WTC11 (cell line): ENCODE results near the gene ALX4. TPM values are rescaled to one million over a fixed set of nuclear protein-coding genes. Genes with fewer than 3 reads are reported as not detected.
A peak's percentile ranks its signal among the peaks of the same experiment; 100 is the strongest.

Experiments used
- ATAC-seq: fragments of 200-7000 bp; cut with Tn5 transposase; 2 replicates; pipeline ENCODE4 v1.10.0; 2021; ENCODE audit warnings: mild to moderate bottlenecking, moderate library complexity
- CTCF ChIA-PET: fragments of 300-600 bp; sonication (Branson Sonifier 250); formaldehyde crosslinking; loops from one replicate; lab custom pipeline; 2021; ENCODE audit warnings: antibody characterized with exemption; lab: Charles Lee
- POLR2A ChIA-PET: fragments of 350-600 bp; sonication (Branson Sonifier 250); formaldehyde crosslinking; loops from one replicate; lab custom pipeline; 2021; ENCODE audit warnings: antibody characterized with exemption; lab: Charles Lee
- DNase-seq: peaks from one replicate; pipeline ENCODE4 v3.0.0; 2021; ENCODE audit warnings: low spot score
- H3K27ac Mint-ChIP-seq: 2 replicates; pipeline ENCODE4 v1.8.0; 2021; ENCODE audit warnings: mixed read lengths
- H3K27me3 Mint-ChIP-seq: 2 replicates; pipeline ENCODE4 v1.8.0; 2021; ENCODE audit warnings: low read depth, mild to moderate bottlenecking, moderate library complexity, mixed read lengths
- H3K36me3 Mint-ChIP-seq: 2 replicates; pipeline ENCODE4 v1.8.0; 2021; ENCODE audit warnings: mixed read lengths
- H3K4me1 Mint-ChIP-seq: 2 replicates; pipeline ENCODE4 v1.8.0; 2022; ENCODE audit warnings: mixed read lengths
- H3K4me3 Mint-ChIP-seq: 2 replicates; pipeline ENCODE4 v1.8.0; 2021; ENCODE audit warnings: mild to moderate bottlenecking, moderate library complexity, mixed read lengths
- H3K9me3 Mint-ChIP-seq: 2 replicates; pipeline ENCODE4 v1.8.0; 2021; ENCODE audit warnings: mixed read lengths
- AFF4 ChIP-seq: sonication (generic); formaldehyde crosslinking; IDR thresholded peaks from 2 replicates; pipeline ENCODE4 v1.8.1; 2023; ENCODE audit warnings: mild to moderate bottlenecking, missing genetic modification reagents, borderline replicate concordance
- CREM ChIP-seq: sonication (generic); formaldehyde crosslinking; IDR thresholded peaks from 2 replicates; pipeline ENCODE4 v1.8.1; 2022; ENCODE audit warnings: mild to moderate bottlenecking, missing genetic modification reagents, moderate library complexity
- EMX1 ChIP-seq: fragments of 250-450 bp; sonication (Bioruptor Pico); IDR thresholded peaks from 2 replicates; pipeline ENCODE4 v1.8.0; 2021; ENCODE audit warnings: mild to moderate bottlenecking
- ERG ChIP-seq: fragments of 250-450 bp; sonication (Bioruptor Pico); IDR thresholded peaks from 2 replicates; pipeline ENCODE4 v1.8.0; 2021; ENCODE audit warnings: mild to moderate bottlenecking
- FOXK1 ChIP-seq: sonication (generic); formaldehyde crosslinking; IDR thresholded peaks from 2 replicates; pipeline ENCODE4 v1.8.0; 2022; ENCODE audit warnings: mild to moderate bottlenecking, moderate library complexity, missing genetic modification reagents
- MXD4 ChIP-seq: fragments of 250-450 bp; sonication (Bioruptor Pico); IDR thresholded peaks from 2 replicates; pipeline ENCODE4 v1.8.0; 2021; ENCODE audit warnings: mild to moderate bottlenecking, moderate library complexity, borderline replicate concordance
- NFATC4 ChIP-seq: fragments of 250-450 bp; sonication (Bioruptor Pico); IDR thresholded peaks from 2 replicates; pipeline ENCODE4 v1.9.0; 2021; ENCODE audit warnings: mild to moderate bottlenecking
- PRDM15 ChIP-seq: sonication (generic); formaldehyde crosslinking; IDR thresholded peaks from 2 replicates; pipeline ENCODE4 v1.8.0; 2022; ENCODE audit warnings: missing genetic modification reagents
- PREB ChIP-seq: sonication (generic); formaldehyde crosslinking; IDR thresholded peaks from 2 replicates; pipeline ENCODE4 v1.8.1; 2022; ENCODE audit warnings: mild to moderate bottlenecking, missing genetic modification reagents, moderate library complexity, borderline replicate concordance
- RORB ChIP-seq: fragments of 250-450 bp; sonication (Bioruptor Pico); IDR thresholded peaks from 2 replicates; pipeline ENCODE4 v1.9.0; 2021; ENCODE audit warnings: mild to moderate bottlenecking
- SP1 ChIP-seq: sonication (generic); formaldehyde crosslinking; conservative IDR thresholded peaks from 2 replicates; pipeline ENCODE4 v1.8.1; 2022; ENCODE audit warnings: missing genetic modification reagents
- USF2 ChIP-seq: sonication (generic); formaldehyde crosslinking; IDR thresholded peaks from 2 replicates; pipeline ENCODE4 v1.8.1; 2023; ENCODE audit warnings: mild to moderate bottlenecking, missing genetic modification reagents, moderate library complexity
- ZBTB21 ChIP-seq: sonication (generic); formaldehyde crosslinking; IDR thresholded peaks from 2 replicates; pipeline ENCODE4 v1.8.1; 2023; ENCODE audit warnings: mild to moderate bottlenecking, missing genetic modification reagents, borderline replicate concordance
- total RNA-seq: library from RNA; stranded (reverse); gene quantifications from 3 replicates; pipeline ENCODE4 v1.2.3, GENCODE V29; 2021

ALX4 gene
- total RNA-seq, 1 experiment from 2014 or later = not detected

GRCh38 chr11:44327730-44328129 is 17.8 kb upstream of the ALX4 start:
- ATAC-seq (no peak), DNase-seq (no peak)
- Mint-ChIP-seq H3K27ac (no peak overlapping the region), H3K4me1 (peaks cover 4% of the 10 kb centered on the region), H3K9me3 (no peaks in the 10 kb centered on the region), H3K36me3 (no peaks in the 10 kb centered on the region), H3K27me3 (peaks cover 96% of the 10 kb centered on the region), H3K4me3 (no peak overlapping the region)
- CTCF ChIA-PET = interaction anchor here (1.0 kb wide), 1 partner anchor 38 kb away, joined by 4 read pairs; no protein-coding TSS in a partner anchor
- POLR2A ChIA-PET = no interaction called here
- TF ChIP-seq PREB (CRISPR knock-in tag) (no peak), NFATC4 (CRISPR knock-in tag) (no peak), MXD4 (CRISPR knock-in tag) (no peak), PRDM15 (CRISPR knock-in tag) (no peak), SP1 (CRISPR knock-in tag) (no peak), RORB (no peak), ERG (CRISPR knock-in tag) (no peak)

- H3K4me1 Mint-ChIP-seq = peaks cover 4% of the 10 kb centered on the region
- H3K27me3 Mint-ChIP-seq = peaks cover 96% of the 10 kb centered on the region
- ATAC-seq (peak; percentile 56), DNase-seq (no peak)
- ChIA-PET CTCF (interaction anchor here (0.6 to 1.5 kb wide), 5 partner anchors 8 to 193 kb away, joined by 3 to 5 read pairs (median 3); no protein-coding TSS in a partner anchor), POLR2A (no interaction called here)
- no peaks in the 10 kb centered on the region for H3K9me3 Mint-ChIP-seq
- no peak overlapping the region for H3K4me3 Mint-ChIP-seq
- TF ChIP-seq FOXK1 = no peak
- TF ChIP-seq ERG (CRISPR knock-in tag) = no peak
- TF ChIP-seq EMX1 (CRISPR knock-in tag) = no peak
- no peak for TF ChIP-seq ZBTB21 (CRISPR knock-in tag)
- no peaks in the 10 kb centered on the region for H3K36me3 Mint-ChIP-seq
- no peak overlapping the region for H3K27ac Mint-ChIP-seq
Measured at GRCh38 chr11:44326615-44327475, 16.9 kb upstream of the ALX4 start.

GRCh38 chr11:44325698-44326097 is 15.8 kb upstream of the ALX4 start:
- H3K4me3 Mint-ChIP-seq = no peak overlapping the region
- DNase-seq = no peak
- POLR2A ChIA-PET = no interaction called here
- CTCF ChIA-PET = interaction anchor here (0.8 to 1.5 kb wide), 4 partner anchors 9 to 192 kb away, joined by 3 to 5 read pairs (median 3); no protein-coding TSS in a partner anchor
- no peak overlapping the region for H3K27ac Mint-ChIP-seq
- peaks cover 9% of the 10 kb centered on the region for H3K4me1 Mint-ChIP-seq
- no peaks in the 10 kb centered on the region for H3K36me3 Mint-ChIP-seq
- peaks cover 99% of the 10 kb centered on the region for H3K27me3 Mint-ChIP-seq
- no peak for ATAC-seq
- no peaks in the 10 kb centered on the region for H3K9me3 Mint-ChIP-seq
- no peak for TF ChIP-seq CREM (CRISPR knock-in tag)
- no peak for TF ChIP-seq USF2 (CRISPR knock-in tag)
- TF ChIP-seq AFF4 = no peak
- no peak for TF ChIP-seq PRDM15 (CRISPR knock-in tag)
